Esophagus muscularis mucosa (tissue), 4 donors: ENCODE data around the gene DAPK3. TPM values are rescaled to one million over a fixed set of nuclear protein-coding genes. Genes with fewer than 3 reads are reported as not detected.

Source experiments
- DNase-seq: peaks from one replicate; pipeline ENCODE4 v3.0.0-alpha.2; 2017; ENCODE audit errors: extremely low spot score
- H3K27ac ChIP-seq, 4 donors: fragments of 200-600 bp; sonication (generic); replicated peaks in 1 of 4; 1 replicate in 3 of 4; 2 replicates in 1 of 4; pipeline ENCODE4 v1.5.1; 2016 to 2019; ENCODE audit warnings: mild to moderate bottlenecking in 1 of 4
- H3K27me3 ChIP-seq, 4 donors: fragments of 200-600 bp; sonication (generic); one replicate each; pipeline versions ENCODE4 v1.5.1 to v1.6.0; 2016 to 2019
- H3K36me3 ChIP-seq, 4 donors: fragments of 200-600 bp; sonication (generic); one replicate each; pipeline ENCODE4 v1.5.1; 2016 to 2019
- H3K4me1 ChIP-seq, 4 donors: fragments of 200-600 bp; sonication (generic); one replicate each; pipeline ENCODE4 v1.5.1; 2016 to 2019
- H3K4me3 ChIP-seq, 4 donors: fragments of 200-600 bp; sonication (generic); 1 replicate in 2 of 4; 2 replicates in 2 of 4; pipeline ENCODE4 v1.5.1; 2016 to 2019; ENCODE audit warnings: mild to moderate bottlenecking in 4 of 4, moderate library complexity in 1 of 4
- H3K9me3 ChIP-seq, 4 donors: fragments of 200-600 bp; sonication (generic); 1 replicate in 3 of 4; 2 replicates in 1 of 4; pipeline ENCODE4 v1.5.1; 2016 to 2019
- EP300 ChIP-seq: sonication (generic); formaldehyde crosslinking; IDR thresholded peaks from one replicate; pipeline ENCODE4 v1.6.1; 2017; ENCODE audit warnings: antibody characterized with exemption
- POLR2A ChIP-seq: fragments of 450-650 bp; IDR thresholded peaks from one replicate; pipeline ENCODE4 v1.6.1; 2017; ENCODE audit warnings: antibody characterized with exemption, moderate library complexity, mild to moderate bottlenecking, low read depth
- POLR2AphosphoS5 ChIP-seq, 2 donors: sonication (generic); formaldehyde crosslinking; IDR thresholded peaks; one replicate each; pipeline ENCODE4 v1.6.1; 2017; ENCODE audit warnings: antibody characterized with exemption in 2 of 2
- WGBS: methylation state at CpG from one replicate; pipeline ENCODE4 v1.1.5; 2018; 5-methylcytosine and 5-hydroxymethylcytosine counted together
- intact Hi-C: fragments of 100-400 bp; cut with DNase I; formaldehyde crosslinking; loops from one replicate; pipeline ENCODE4 v1.15.1; 2023
- total RNA-seq, 4 donors: library from RNA; depleted of rRNA; stranded (reverse); fragments of >200 nt; gene quantifications; one replicate each; pipeline versions ENCODE4 v1.1.0 to v1.2.1, GENCODE V29; 2016
- TF ChIP-seq, protein P1 (sequence below), 3 experiments: fragments of 200-600 bp in 2 of 3; fragments of 450-650 bp in 1 of 3; sonication (generic) in 2 of 3; IDR thresholded peaks; one replicate each; pipeline ENCODE4 v1.5.1; 2017 to 2019; ENCODE audit warnings: antibody characterized with exemption in 3 of 3, mild to moderate bottlenecking in 2 of 3, moderate library complexity in 1 of 3

Gene DAPK3
- total RNA-seq, 4 donors from 2014 or later: 140 to 226 (median 212) TPM

DNA sequence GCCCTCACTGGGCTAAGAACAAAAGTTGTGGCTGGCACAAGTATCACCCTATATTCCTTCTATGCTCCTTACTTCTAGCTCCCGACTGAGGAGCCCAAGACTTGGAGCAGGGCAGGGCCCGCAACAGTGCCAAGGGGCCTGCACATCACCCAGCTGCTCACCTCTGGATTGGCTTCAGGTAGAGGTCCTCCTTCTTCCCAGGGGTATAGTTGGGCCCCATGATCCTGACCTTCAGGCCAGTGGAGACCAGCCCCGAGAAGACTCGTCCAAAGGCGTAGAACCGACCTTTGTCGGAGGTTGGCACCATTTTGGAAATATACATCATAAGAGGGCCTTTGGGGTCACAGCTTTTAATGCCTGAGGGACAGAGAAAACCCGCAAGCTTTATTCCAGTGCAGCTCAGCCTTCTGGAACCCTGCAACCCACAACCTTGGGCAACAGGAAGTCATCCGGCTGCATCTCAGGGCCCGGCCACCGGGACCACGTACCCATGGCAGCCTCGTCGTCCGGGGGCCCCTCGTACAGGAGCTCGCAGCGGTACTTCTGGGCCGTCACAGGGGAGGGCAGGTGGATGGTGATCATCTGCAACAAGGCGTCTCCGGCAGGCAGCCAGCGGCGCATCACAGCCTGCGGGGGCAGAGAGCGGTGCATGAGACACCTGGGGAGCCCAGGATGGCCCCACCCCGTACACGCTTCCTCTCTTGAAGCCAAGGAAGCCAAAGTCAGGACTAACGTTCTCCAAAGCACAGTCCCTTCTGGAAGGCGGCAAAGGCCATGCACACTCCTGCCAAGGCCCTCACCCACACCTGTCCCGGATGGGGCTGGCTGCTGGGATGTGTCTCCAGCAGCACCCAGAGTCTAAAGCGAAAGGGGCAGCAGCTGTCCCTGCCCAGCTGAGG, 9.7 kb upstream of the DAPK3 start:
- peaks cover 83 to 88% (median 86%) of the 10 kb centered on the region in 4 donors for H3K36me3 ChIP-seq
- H3K27me3 ChIP-seq: no peaks in the 10 kb centered on the region
- intact Hi-C loops: loop anchor here (10.0 kb wide), 1 partner anchor 154 kb away; no protein-coding TSS in a partner anchor
- WGBS: 90% methylated on average over 4 of the region's 31 CpGs
- no peak for DNase-seq
- no peak for TF ChIP-seq EP300
- TF ChIP-seq, protein P1, sequence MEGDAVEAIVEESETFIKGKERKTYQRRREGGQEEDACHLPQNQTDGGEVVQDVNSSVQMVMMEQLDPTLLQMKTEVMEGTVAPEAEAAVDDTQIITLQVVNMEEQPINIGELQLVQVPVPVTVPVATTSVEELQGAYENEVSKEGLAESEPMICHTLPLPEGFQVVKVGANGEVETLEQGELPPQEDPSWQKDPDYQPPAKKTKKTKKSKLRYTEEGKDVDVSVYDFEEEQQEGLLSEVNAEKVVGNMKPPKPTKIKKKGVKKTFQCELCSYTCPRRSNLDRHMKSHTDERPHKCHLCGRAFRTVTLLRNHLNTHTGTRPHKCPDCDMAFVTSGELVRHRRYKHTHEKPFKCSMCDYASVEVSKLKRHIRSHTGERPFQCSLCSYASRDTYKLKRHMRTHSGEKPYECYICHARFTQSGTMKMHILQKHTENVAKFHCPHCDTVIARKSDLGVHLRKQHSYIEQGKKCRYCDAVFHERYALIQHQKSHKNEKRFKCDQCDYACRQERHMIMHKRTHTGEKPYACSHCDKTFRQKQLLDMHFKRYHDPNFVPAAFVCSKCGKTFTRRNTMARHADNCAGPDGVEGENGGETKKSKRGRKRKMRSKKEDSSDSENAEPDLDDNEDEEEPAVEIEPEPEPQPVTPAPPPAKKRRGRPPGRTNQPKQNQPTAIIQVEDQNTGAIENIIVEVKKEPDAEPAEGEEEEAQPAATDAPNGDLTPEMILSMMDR (IDR thresholded peaks at IDR 0.05): no peak
- no peak for TF ChIP-seq POLR2A
- no peak overlapping the region for H3K4me3 ChIP-seq
- no peaks in the 10 kb centered on the region for H3K9me3 ChIP-seq
- H3K4me1 ChIP-seq: peaks cover 25 to 60% (median 44%) of the 10 kb centered on the region in 4 donors
- peak overlapping the region in 1 of 4 donors; percentile 97 for H3K27ac ChIP-seq

DNA sequence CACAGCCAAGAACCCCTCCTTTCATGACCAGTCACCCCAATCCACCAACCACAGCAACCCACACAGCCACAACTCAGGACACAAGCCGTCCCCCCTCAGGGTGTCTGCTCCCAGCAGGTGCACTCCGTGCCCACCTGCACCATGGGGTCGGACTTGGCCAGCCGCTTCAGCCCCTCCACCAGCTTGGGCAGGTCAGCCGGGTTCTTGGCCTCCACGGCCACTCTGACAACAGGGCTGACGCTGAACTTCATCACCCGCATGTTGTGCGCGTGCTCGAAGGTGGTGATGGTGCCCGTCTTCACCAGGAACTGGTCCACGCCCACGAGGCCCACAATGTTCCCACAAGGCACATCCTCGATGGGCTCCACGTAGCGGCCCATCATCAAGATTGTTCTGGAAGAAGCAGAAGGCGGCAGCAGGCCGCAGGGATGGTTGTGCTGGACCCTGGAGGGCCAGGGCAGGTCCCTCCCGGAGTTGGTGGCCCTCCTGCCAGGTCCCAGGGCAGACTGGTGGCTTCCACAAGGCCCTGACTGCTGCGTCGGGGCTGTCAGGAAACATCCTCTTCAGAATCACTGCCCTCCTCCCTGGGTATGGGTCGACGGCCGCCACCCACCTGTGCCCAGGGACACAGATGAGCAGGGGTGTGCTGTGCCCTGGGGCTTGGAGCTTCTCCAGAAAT, 8.9 kb upstream of the DAPK3 start:
- TF ChIP-seq POLR2A (no peak), POLR2AphosphoS5 (IDR thresholded peaks at IDR 0.05) (no peak), EP300 (no peak)
- TF ChIP-seq, protein P1 (IDR thresholded peaks at IDR 0.05): no peak
- Histone ChIP-seq H3K9me3 (no peaks in the 10 kb centered on the region), H3K36me3 (peaks cover 83 to 95% (median 93%) of the 10 kb centered on the region in 4 donors), H3K4me1 (peaks cover 23 to 58% (median 41%) of the 10 kb centered on the region in 4 donors), H3K4me3 (no peak overlapping the region), H3K27ac (no peak overlapping the region), H3K27me3 (no peaks in the 10 kb centered on the region)
- intact Hi-C loops: loop anchor here (10.0 kb wide), 2 partner anchors 155 to 215 kb away; partner anchors contain the start of genes APBA3 and MRPL54
- 93% methylated on average over 17 of the region's 25 CpGs for WGBS
- no peak for DNase-seq

DNA sequence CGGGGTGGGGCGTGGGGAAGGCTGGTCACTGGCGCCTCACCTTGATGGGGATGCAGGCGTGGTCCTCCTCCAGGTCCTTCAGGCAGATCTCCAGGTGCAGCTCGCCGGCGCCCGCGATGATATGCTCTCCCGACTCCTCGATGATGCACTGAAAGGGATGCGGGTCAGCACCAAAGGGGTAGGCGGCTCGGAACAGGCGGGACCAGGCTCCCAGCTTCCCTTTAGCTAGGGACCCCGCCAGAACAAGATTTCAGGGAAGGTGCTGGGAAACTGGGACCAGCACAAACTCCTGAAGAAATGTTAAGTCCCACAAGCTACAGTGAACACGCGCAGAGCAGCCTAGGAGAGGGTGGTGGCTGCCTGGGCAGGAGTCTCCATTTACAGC, 8.4 kb upstream of the DAPK3 start:
- H3K36me3 ChIP-seq: peaks cover 83 to 94% (median 93%) of the 10 kb centered on the region in 4 donors
- H3K4me1 ChIP-seq: peaks cover 22 to 55% (median 40%) of the 10 kb centered on the region in 4 donors
- TF ChIP-seq POLR2A (no peak), EP300 (no peak), POLR2AphosphoS5 (IDR thresholded peaks at IDR 0.05) (no peak)
- TF ChIP-seq, protein P1 (IDR thresholded peaks at IDR 0.05): no peak
- no peaks in the 10 kb centered on the region for H3K27me3 ChIP-seq
- intact Hi-C loops: loop anchor here (10.0 kb wide), 1 partner anchor 214 kb away; the partner anchor contains the start of genes APBA3 and MRPL54
- H3K9me3 ChIP-seq: no peaks in the 10 kb centered on the region
- H3K4me3 ChIP-seq: no peak overlapping the region
- no peak overlapping the region for H3K27ac ChIP-seq
- DNase-seq: no peak
- WGBS: 91% methylated on average over 11 of the region's 18 CpGs

DNA sequence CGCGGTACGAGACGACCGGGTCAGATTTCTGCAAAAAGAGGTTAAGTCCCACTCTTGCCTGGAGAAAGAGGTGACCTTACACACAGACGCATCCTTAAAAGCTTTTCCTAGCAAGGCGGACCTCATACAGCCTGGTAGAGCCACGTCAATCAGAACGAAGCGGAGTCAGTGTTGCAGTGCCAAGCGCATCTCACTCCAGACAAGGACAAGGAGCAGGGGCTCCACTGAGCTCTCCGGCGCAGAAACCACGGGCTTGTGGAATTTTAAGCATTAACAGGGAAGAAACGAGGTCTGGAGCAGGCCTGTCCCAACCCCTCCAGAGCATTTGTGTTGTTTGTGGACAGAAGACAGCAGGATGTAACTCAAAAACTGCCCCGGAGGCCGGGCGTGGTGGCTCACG, 7.2 kb upstream of the DAPK3 start:
- intact Hi-C loops: loop anchor here (10.0 kb wide), 1 partner anchor 213 kb away; the partner anchor contains the start of genes APBA3 and MRPL54
- no peaks in the 10 kb centered on the region for H3K9me3 ChIP-seq
- peaks cover 10 to 43% (median 28%) of the 10 kb centered on the region in 4 donors for H3K4me1 ChIP-seq
- TF ChIP-seq EP300 (no peak), POLR2AphosphoS5 (IDR thresholded peaks at IDR 0.05) (no peak)
- no peak overlapping the region for H3K4me3 ChIP-seq
- H3K27me3 ChIP-seq: no peaks in the 10 kb centered on the region
- no peak for DNase-seq
- peaks cover 75 to 83% (median 83%) of the 10 kb centered on the region in 4 donors for H3K36me3 ChIP-seq
- WGBS: 92% methylated on average over 15 of the region's 19 CpGs
- no peak overlapping the region for H3K27ac ChIP-seq
